HFF-Myc (cell line): Measurements from ENCODE around the gene OCIAD2.

Experiments
- DNase-seq: peaks from one replicate; pipeline ENCODE4 v3.0.0-alpha.2; 2011; ENCODE audit warnings: low read depth; ENCODE audit errors: extremely low read depth
- H3K4me3 ChIP-seq: replicated peaks from 2 replicates; pipeline ENCODE4 v1.5.1; 2011; ENCODE audit warnings: low read depth, mild to moderate bottlenecking, control low read depth, low read length
- TF ChIP-seq, protein P1 (sequence below): IDR thresholded peaks from 2 replicates; pipeline ENCODE4 v1.5.1; 2012; ENCODE audit warnings: mild to moderate bottlenecking, low read depth, low read length, control low read depth; ENCODE audit errors: missing control alignments

The OCIAD2 gene

DNA sequence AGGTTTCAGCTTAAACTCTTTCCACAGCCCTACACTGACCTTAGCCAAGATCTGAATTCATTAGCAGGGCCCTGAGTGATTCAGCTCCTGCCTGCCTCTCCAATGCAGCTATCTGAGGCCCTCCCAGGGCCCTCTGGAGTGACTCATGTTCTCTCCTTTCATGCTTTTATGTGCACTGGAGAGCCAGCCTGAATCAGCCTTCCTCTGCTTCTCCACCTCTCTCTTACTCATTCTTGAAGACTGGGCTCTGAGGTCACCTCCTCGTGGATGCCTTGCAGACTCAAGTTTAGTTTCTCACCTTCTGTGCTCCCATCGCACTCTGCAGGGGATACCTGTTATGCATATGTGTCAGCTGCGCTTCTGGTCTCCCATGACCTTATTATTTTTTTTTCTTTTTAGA, 3.1 kb upstream of the OCIAD2 start:
- TF ChIP-seq, protein P1, sequence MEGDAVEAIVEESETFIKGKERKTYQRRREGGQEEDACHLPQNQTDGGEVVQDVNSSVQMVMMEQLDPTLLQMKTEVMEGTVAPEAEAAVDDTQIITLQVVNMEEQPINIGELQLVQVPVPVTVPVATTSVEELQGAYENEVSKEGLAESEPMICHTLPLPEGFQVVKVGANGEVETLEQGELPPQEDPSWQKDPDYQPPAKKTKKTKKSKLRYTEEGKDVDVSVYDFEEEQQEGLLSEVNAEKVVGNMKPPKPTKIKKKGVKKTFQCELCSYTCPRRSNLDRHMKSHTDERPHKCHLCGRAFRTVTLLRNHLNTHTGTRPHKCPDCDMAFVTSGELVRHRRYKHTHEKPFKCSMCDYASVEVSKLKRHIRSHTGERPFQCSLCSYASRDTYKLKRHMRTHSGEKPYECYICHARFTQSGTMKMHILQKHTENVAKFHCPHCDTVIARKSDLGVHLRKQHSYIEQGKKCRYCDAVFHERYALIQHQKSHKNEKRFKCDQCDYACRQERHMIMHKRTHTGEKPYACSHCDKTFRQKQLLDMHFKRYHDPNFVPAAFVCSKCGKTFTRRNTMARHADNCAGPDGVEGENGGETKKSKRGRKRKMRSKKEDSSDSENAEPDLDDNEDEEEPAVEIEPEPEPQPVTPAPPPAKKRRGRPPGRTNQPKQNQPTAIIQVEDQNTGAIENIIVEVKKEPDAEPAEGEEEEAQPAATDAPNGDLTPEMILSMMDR: no peak
- no peak overlapping the region for H3K4me3 ChIP-seq
- DNase-seq: peak; percentile 81

DNA sequence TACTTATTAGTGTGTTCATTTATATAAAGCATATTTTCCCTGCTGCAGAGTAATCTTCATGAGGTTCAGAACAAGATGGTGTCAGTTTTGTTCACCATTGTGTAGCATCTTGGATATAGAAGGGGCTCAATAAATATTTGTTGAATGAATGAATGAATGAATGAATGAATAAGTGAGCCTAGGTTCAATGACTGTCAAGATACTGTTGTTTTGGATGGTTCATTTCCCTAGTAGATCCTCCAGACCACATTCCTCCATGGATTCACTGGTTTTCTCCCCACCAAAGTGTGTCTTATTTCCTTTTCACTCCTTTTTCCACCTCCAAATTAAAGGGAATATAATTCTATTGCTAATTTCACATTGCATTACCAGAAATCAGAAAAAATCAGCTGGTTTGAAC, 2.1 kb upstream of the OCIAD2 start:
- no peak for DNase-seq
- no peak overlapping the region for H3K4me3 ChIP-seq
- TF ChIP-seq, protein P1: no peak

DNA sequence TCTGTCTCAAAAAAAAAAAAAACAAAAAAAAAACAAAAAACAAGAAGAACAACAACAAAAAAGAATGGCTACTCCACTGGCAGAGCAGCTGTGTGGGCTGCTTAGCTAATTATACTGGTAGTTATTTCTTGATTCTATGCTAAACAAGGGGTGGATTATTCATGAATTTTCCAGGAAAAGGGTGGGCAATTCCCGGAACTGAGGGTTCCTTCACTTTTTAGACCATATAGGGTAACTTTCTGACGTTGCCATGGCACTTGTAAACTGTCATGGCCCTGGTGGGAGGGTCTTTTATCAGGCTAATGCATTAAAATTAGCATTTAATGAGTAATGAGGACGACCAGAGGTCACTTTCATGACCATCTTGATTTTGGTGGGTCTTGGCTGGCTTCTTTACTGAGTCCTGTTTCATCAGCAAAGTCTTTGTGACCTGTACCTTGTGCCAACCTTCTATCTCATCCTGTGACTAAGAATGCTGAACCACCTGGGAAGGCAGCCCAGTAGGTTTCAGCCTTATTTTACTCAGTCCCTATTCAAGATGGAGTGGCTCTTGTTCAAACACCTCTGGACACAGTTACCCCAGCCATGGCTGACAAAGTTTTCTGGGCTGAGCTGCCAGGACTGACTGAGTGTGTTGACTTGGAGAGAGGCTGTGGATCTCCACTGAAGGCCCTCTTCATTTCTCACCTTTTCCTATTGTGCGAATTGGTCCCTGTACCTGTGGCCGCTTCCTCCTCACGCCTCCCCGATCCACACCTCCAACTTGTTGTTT, 1.3 kb upstream of the OCIAD2 start:
- TF ChIP-seq, protein P1: no peak
- H3K4me3 ChIP-seq: no peak overlapping the region
- DNase-seq: no peak

DNA sequence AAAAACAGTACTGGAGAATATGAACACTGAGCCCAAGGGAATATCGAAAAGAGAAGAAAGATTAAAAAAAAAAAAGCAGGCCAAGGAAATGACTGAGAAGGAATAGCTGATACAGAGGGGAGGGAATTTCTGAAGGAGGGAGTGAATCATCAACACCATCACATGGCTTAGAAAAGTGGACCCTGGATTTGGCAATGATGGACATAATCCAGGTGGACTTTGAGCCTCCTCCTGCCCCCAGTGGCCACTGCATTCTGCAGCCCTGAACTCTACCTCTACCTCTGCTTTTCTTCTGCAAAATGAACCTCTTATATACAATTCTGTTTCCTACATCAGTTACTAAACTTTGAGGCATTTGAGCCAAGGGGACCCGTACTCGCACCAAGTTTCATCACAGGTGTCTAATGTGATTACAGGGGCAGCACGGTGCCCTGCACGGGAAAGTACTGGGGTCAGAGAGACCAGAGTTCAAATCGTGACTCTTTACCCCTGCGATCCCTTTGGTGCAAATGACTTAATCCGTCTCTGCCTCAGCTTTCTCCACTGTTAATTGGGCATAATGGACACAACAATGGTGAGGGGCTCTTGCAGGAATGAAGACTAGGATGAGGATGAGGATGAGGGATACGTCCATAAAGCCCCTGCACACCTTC, 1.1 kb downstream of the OCIAD2 start:
- TF ChIP-seq, protein P1: no peak
- DNase-seq: no peak
- peak overlapping the region; percentile 54 for H3K4me3 ChIP-seq

DNA sequence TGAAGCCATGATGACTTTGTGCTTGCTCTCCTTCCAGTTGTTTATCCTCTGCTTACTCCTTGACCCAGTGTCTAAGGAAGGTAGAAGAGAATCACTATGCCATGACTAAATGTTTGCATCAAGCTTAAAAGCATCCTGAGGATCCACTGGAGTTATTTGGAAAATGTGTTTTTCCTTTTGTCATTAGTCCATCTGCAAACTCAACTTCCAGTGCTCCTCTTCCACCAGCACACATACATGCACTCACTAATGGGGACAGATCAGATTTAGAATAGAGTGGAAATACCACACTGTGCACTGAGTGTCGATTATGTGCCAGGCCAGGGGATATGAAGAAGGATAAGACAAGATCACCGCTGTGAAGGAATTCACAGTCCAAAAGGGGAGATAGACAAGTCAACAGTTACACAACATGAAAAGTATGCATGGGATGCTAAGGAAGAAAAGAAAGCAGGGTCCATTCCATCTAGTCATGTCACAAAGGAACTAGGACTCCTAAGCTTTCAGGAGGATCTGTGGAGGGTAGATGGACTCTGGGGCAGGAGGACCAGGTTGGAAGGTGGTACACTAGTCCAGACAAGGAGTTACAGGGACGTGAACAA, 1.9 kb downstream of the OCIAD2 start:
- DNase-seq: no peak
- H3K4me3 ChIP-seq: no peak overlapping the region
- TF ChIP-seq, protein P1: no peak

DNA sequence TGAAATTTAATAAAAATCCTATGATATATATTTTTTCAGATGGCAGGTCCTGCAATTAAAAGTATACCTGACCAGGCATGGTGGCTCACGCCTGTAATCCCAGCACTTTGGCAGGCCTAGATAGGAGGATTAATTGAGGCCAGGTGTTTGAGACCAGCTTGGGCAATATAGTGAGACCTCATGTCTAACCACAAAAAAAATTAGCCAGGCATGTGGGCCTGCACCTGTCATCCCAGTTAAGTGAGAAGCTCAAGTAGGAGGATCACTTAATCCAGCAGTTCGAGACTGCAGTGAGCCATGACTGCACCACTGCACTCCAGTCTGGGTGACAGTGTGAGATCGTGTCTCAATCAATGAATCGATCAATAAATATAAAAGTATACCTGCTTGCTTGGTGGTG, 2.5 kb downstream of the OCIAD2 start:
- H3K4me3 ChIP-seq: no peak overlapping the region
- TF ChIP-seq, protein P1: no peak
- DNase-seq: no peak
